ENCODE data around the gene SH3PXD2A.

Gene SH3PXD2A

DNA sequence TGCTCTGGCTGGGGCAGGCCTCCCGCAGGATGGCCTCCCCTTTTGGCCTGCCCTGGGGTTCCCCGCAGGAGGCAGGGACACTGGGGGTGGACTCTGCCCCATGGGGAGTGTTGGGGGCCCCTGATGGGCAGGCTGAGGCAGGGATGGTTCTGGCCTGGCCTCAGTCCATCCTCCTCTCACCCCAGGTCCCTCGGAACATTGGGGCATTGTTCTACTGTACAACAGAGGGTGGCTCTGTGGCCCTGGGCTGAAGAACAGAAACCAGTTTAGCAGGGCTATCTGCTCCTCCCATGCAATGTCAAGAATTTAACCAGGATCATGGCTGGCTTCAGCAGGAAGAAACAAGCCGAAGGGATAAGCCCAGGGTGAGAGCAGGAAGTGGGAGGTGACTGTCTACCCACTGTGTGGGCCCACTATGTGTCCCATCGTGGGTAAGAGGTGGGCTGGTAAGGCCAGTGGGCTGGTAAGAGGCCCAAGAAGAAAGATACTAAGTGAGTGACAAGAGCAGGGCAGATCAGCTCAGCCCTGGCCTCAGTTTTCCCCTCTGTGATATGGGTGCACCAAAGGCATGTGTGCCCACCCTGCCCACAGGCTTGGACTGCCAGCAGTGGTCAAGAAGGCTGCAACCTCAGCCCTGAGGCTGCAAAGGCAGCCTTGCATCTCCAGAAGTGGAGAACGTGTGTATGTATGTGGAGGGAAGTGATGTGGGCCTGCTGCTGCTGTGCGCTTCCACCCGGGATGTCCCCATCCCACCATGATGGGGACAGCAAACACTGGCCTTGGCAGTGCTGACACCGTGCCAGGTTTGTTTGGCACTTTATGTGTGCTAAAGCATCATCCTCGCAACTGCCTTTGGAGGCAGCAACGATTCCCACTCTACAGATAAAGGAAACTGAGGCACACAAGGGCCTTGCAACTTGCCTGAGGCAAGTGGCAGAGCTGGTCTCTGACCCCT is 138.9 kb downstream of the SH3PXD2A start:
- H3K4me1 ChIP-seq (ENCODE audit: control insufficient read depth, insufficient read depth, low read length), result no peaks in the 10 kb centered on the region
- no peaks in the 10 kb centered on the region for H3K36me3 ChIP-seq (ENCODE audit: control insufficient read depth, insufficient read depth, low read length)
- H3K27me3 ChIP-seq (ENCODE audit: control insufficient read depth, insufficient read depth, low read length), result no peaks in the 10 kb centered on the region
- no peak overlapping the region for H3K9ac ChIP-seq (ENCODE audit: low read depth, low read length)
- no peaks in the 10 kb centered on the region for H3K9me3 ChIP-seq (ENCODE audit: control insufficient read depth, insufficient read depth, low read length)
- H3K4me3 ChIP-seq (ENCODE audit: low read depth, low read length), result no peak overlapping the region

DNA sequence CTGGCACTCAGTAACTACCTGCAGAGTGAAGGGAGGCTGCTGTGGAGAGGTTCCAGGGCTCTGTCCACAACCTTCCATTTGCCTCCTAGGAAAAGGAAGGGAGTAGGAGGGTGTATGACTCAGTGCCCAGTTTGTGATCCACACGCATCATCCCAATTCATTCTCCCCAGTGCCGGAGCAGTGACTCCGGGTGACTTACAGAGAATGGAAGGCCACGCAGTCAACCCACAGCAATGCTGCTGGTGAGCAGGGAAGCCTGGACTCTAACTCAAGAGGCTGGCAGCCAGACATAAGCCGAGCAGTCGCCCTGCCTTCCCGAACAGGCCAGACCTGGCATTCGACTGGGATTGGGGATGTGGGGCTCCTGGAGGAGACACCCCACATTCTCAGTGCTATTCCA is 139.9 kb downstream of the SH3PXD2A start:
- Histone ChIP-seq H3K36me3 (ENCODE audit: control insufficient read depth, insufficient read depth, low read length) (no peaks in the 10 kb centered on the region), H3K27me3 (ENCODE audit: control insufficient read depth, insufficient read depth, low read length) (no peaks in the 10 kb centered on the region), H3K4me1 (ENCODE audit: control insufficient read depth, insufficient read depth, low read length) (no peaks in the 10 kb centered on the region), H3K9me3 (ENCODE audit: control insufficient read depth, insufficient read depth, low read length) (no peaks in the 10 kb centered on the region), H3K9ac (ENCODE audit: low read depth, low read length) (no peak overlapping the region), H3K4me3 (ENCODE audit: low read depth, low read length) (no peak overlapping the region)

DNA sequence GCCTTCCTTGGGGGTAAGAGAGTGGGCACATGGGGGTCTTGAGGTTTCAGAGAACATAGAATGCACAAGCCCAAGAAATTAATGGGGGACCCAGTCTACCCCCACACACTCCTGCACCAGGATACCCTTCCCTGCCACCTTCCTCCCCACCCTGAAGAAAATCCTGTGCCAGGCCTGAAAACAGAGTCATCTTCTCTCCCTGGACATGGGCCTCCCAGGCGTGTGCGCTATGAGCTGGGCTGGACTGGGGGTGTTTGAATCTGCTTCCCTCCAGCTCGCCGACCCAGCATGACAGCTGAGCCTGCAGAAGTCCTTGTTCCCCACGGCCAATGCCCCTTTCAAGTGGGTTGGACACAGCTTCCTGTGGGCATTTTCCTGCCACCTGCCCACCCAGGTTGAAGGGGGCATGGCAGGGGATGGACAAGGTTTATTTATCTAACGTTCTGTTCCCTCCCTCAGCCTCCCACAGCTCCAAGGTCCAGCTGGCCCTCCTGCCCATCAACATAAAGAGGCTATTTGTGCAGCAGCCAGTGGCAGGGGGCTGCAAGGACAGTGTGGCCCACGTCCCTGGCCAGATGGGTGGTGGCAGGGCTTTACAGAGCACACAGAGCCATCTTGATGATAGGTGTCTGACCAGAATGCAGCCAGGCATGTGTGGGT is 141.0 kb downstream of the SH3PXD2A start:
- H3K27me3 ChIP-seq (ENCODE audit: control insufficient read depth, insufficient read depth, low read length), result no peaks in the 10 kb centered on the region
- no peaks in the 10 kb centered on the region for H3K9me3 ChIP-seq (ENCODE audit: control insufficient read depth, insufficient read depth, low read length)
- H3K4me3 ChIP-seq (ENCODE audit: low read depth, low read length), result no peak overlapping the region
- H3K36me3 ChIP-seq (ENCODE audit: control insufficient read depth, insufficient read depth, low read length), result no peaks in the 10 kb centered on the region
- no peak overlapping the region for H3K9ac ChIP-seq (ENCODE audit: low read depth, low read length)
- no peaks in the 10 kb centered on the region for H3K4me1 ChIP-seq (ENCODE audit: control insufficient read depth, insufficient read depth, low read length)

DNA sequence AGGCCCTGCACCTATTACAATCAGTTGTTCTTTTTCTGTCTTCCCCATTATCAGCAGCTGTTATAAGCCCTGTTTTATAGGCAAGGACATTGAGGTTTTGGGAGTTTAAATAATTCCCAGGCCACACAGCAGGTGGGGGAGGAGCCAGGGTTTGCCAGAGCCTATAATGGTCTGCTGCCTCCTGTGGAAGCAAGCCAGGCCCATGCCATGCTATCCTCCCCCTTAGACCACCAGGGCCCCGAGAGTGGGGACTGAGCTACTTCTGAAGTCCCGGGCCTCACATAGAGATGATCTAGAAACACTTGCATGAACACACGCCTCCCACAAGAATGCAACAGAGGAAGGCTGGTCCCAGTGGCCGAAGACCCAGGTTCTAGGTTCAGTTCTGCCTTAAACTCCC is 141.7 kb downstream of the SH3PXD2A start:
- Histone ChIP-seq H3K36me3 (ENCODE audit: control insufficient read depth, insufficient read depth, low read length) (no peaks in the 10 kb centered on the region), H3K9ac (ENCODE audit: low read depth, low read length) (no peak overlapping the region), H3K9me3 (ENCODE audit: control insufficient read depth, insufficient read depth, low read length) (no peaks in the 10 kb centered on the region), H3K4me3 (ENCODE audit: low read depth, low read length) (no peak overlapping the region), H3K4me1 (ENCODE audit: control insufficient read depth, insufficient read depth, low read length) (no peaks in the 10 kb centered on the region), H3K27me3 (ENCODE audit: control insufficient read depth, insufficient read depth, low read length) (no peaks in the 10 kb centered on the region)

DNA sequence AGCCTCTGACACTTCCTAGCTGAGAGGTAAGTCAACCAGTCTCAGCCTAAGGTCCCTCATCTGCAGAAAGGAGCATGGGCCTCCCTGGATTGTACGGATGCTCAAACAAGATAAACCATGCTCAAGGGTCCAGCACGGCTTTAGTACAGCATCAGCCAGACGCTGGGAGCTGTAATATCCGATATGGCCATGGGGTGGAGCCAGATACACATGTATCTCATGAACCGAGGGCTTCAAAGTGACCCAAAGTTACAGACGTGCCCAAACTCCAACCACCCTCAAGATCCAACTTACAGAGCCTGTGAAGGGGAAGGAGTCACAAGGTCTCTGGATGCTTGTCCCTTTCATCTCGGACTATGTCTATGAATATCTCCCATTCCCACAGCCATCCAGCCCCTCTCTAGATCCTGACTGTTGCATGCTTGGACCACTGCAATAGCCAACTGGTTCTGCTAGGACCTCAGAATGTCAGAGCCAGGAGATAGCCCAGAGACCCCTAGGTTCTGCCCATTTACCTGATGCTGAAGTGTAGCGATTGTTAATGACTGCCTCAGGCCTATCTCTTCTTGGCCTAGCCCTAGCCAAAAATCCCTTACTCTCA is 142.4 kb downstream of the SH3PXD2A start:
- Histone ChIP-seq H3K4me1 (ENCODE audit: control insufficient read depth, insufficient read depth, low read length) (no peaks in the 10 kb centered on the region), H3K27me3 (ENCODE audit: control insufficient read depth, insufficient read depth, low read length) (no peaks in the 10 kb centered on the region), H3K36me3 (ENCODE audit: control insufficient read depth, insufficient read depth, low read length) (no peaks in the 10 kb centered on the region), H3K4me3 (ENCODE audit: low read depth, low read length) (no peak overlapping the region), H3K9me3 (ENCODE audit: control insufficient read depth, insufficient read depth, low read length) (no peaks in the 10 kb centered on the region), H3K9ac (ENCODE audit: low read depth, low read length) (no peak overlapping the region)

DNA sequence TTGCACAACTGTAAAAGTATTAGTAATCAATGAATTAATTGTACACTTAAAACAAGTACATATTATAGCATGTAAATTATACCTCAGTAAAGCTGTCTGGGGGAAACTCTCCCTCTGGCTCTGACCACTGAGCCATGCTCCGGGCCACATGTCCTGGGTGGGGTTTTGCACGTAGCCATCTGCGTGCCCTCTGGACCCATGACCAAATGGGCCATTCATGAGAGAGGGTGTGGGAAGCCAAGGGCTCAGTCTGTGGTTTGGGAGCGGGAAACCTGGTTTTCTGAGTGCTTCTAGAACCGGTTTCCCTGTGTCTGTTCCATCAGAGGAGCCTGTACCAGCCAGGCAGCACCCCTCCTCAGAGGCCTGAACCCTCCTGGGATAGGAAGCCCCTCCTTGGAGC is 143.2 kb downstream of the SH3PXD2A start:
- no peak overlapping the region for H3K4me3 ChIP-seq (ENCODE audit: low read depth, low read length)
- no peak overlapping the region for H3K9ac ChIP-seq (ENCODE audit: low read depth, low read length)
- no peaks in the 10 kb centered on the region for H3K36me3 ChIP-seq (ENCODE audit: control insufficient read depth, insufficient read depth, low read length)
- no peaks in the 10 kb centered on the region for H3K4me1 ChIP-seq (ENCODE audit: control insufficient read depth, insufficient read depth, low read length)
- no peaks in the 10 kb centered on the region for H3K9me3 ChIP-seq (ENCODE audit: control insufficient read depth, insufficient read depth, low read length)
- H3K27me3 ChIP-seq (ENCODE audit: control insufficient read depth, insufficient read depth, low read length), result no peaks in the 10 kb centered on the region

DNA sequence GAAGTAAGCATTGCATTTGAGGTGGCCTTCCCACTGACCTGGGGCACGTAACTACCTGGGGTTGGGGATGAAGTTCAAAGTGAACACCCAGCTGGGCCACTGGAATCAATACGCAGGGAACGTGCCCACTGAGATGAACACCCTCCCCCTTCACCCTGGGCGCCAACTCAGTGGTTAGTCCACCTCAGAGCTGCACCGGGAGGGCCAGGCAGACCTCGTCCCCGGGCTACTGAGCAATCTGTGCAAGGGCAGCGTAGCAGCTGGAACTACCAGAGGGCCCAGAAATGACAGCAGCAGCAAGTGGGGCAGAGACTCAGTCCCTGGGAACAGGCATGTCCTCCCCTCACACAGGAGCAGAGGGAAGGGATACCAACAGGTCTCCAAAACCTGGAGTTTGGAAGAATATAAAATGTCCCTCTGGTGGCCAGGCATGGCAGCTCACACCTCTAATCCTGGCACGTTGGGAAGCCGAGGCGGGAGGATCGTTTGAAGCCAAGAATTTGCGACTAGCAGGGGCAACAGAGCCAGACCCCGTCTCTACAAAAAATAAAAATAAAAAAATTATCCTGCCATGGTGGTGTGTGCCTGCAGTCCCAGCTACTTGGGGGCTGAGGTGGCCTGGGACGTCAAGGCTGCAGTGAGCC is 143.9 kb downstream of the SH3PXD2A start:
- Histone ChIP-seq H3K4me3 (ENCODE audit: low read depth, low read length) (no peak overlapping the region), H3K9me3 (ENCODE audit: control insufficient read depth, insufficient read depth, low read length) (no peaks in the 10 kb centered on the region), H3K36me3 (ENCODE audit: control insufficient read depth, insufficient read depth, low read length) (no peaks in the 10 kb centered on the region), H3K4me1 (ENCODE audit: control insufficient read depth, insufficient read depth, low read length) (no peaks in the 10 kb centered on the region), H3K27me3 (ENCODE audit: control insufficient read depth, insufficient read depth, low read length) (no peaks in the 10 kb centered on the region), H3K9ac (ENCODE audit: low read depth, low read length) (no peak overlapping the region)

DNA sequence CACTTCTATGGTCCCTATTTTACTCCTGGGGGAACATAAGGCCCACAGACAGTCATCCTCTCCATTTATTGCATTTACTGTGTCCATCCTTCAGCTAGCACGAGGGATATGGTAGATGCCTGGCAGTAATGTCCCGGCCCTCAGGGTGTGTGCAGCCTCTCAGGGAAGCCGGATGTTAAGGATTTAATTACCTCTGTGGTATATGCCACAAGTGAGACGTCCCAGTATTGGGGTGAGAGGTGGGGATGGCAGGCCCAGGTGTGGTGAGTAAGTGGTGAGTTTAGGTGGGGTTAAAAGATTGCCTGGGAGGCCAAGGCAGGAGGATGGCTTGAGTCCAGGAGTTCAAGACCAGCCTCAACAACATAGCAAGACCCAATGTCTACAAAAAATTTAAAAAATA is 144.9 kb downstream of the SH3PXD2A start:
- Histone ChIP-seq H3K9me3 (ENCODE audit: control insufficient read depth, insufficient read depth, low read length) (no peaks in the 10 kb centered on the region), H3K4me1 (ENCODE audit: control insufficient read depth, insufficient read depth, low read length) (no peaks in the 10 kb centered on the region), H3K4me3 (ENCODE audit: low read depth, low read length) (no peak overlapping the region), H3K27me3 (ENCODE audit: control insufficient read depth, insufficient read depth, low read length) (no peaks in the 10 kb centered on the region), H3K9ac (ENCODE audit: low read depth, low read length) (no peak overlapping the region), H3K36me3 (ENCODE audit: control insufficient read depth, insufficient read depth, low read length) (no peaks in the 10 kb centered on the region)

DNA sequence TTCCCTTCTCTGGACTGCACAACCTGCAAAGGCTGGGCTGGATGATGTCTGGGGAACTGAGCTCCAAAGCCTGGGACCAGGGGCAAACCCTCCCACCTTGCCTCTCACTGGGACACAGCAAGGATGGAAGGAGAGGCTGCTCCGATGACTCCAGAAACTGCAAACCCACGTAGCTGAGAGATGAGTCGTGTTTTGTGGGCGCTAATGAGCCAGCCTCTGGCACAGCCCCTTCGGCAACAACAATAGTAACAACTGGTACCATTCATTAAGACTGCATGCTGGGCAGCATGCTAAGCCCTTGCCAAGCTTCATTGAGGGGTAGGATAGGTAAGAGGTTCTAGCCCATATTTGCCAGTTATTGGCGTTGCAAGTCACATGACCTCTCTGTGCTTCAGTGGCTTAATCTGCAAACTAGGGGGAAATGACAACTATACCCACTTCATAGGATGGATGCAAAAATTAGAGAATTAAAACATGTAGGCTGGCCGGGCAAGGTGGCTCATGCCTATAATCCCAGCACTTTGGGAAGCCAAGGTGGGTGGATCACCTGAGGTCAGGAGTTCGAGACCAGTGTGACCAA is 145.9 kb downstream of the SH3PXD2A start:
- H3K36me3 ChIP-seq (ENCODE audit: control insufficient read depth, insufficient read depth, low read length), result no peaks in the 10 kb centered on the region
- H3K4me1 ChIP-seq (ENCODE audit: control insufficient read depth, insufficient read depth, low read length), result no peaks in the 10 kb centered on the region
- H3K27me3 ChIP-seq (ENCODE audit: control insufficient read depth, insufficient read depth, low read length), result no peaks in the 10 kb centered on the region
- no peak overlapping the region for H3K9ac ChIP-seq (ENCODE audit: low read depth, low read length)
- no peak overlapping the region for H3K4me3 ChIP-seq (ENCODE audit: low read depth, low read length)
- no peaks in the 10 kb centered on the region for H3K9me3 ChIP-seq (ENCODE audit: control insufficient read depth, insufficient read depth, low read length)

DNA sequence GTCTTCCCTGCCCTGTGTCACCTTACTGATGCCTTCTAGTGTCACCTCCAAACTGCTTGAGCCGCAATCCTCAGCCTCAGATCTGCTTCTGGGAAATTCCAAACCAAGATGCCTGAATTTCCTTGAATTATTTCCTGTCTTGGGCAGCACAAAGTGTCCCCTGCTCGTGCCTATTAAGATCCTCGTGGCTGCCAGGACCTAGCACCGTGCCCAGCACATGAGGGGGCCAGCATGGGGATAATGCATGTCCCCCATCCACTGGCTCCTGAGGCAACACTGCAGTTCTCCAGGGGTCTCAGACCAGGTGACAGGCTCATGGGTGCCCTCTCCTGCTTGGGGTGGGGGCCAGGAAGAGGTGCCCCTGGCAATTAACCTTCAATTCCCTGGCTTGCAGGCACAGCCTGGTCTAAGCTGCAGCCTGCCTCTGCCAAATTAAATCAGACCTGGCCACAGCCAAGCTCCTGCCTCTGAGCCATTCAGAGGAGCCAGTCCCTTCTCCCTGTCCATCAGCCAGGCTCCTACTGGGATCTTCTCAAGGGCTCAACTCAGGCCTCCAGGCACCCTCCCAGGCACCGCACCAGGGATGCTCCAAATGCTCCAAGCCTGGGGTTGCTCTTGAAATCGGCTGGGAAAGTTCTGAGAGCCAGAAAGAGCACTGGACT is 146.6 kb downstream of the SH3PXD2A start:
- H3K9me3 ChIP-seq (ENCODE audit: control insufficient read depth, insufficient read depth, low read length), result no peaks in the 10 kb centered on the region
- no peak overlapping the region for H3K9ac ChIP-seq (ENCODE audit: low read depth, low read length)
- no peaks in the 10 kb centered on the region for H3K4me1 ChIP-seq (ENCODE audit: control insufficient read depth, insufficient read depth, low read length)
- H3K36me3 ChIP-seq (ENCODE audit: control insufficient read depth, insufficient read depth, low read length), result no peaks in the 10 kb centered on the region
- no peaks in the 10 kb centered on the region for H3K27me3 ChIP-seq (ENCODE audit: control insufficient read depth, insufficient read depth, low read length)
- no peak overlapping the region for H3K4me3 ChIP-seq (ENCODE audit: low read depth, low read length)

Data from iPS-15b (cell line).